ENCODE measurements around the gene PRKAR2A. TPM values are rescaled to one million over a fixed set of nuclear protein-coding genes. Genes with fewer than 3 reads are reported as not detected.
A peak's percentile ranks its signal among the peaks of the same experiment; 100 is the strongest.
"Not testable (repeated sequence)": the region's sequence is repeated elsewhere in the genome, so short reads cannot be mapped to it uniquely, and the experiment has no call there.

Gene PRKAR2A
- total and polyA plus RNA-seq, 8 donors: 4.2 to 33.9 (median 22.3) TPM

GRCh38 chr3:48723725-48724124 is 123.9 kb downstream of the PRKAR2A start:
- no peak for DNase-seq
- TF ChIP-seq CTCF (IDR thresholded peaks at IDR 0.05): no peak
- no peak overlapping the region for H3K27ac ChIP-seq
- no peak overlapping the region for H3K4me3 ChIP-seq
- H3K9me3 ChIP-seq: no peaks in the 10 kb centered on the region
- H3K4me1 ChIP-seq: no peaks in the 10 kb centered on the region
- intact Hi-C loops (cut with DNase I): no loop called here
- WGBS, 2 donors: 87 to 88% methylated on average over 7 of the region's 7 CpGs
- H3K27me3 ChIP-seq: no peaks in the 10 kb centered on the region
- no peak for FAIRE-seq
- H3K36me3 ChIP-seq: no peaks in the 10 kb centered on the region
- no peak for ATAC-seq

GRCh38 chr3:48723293-48723692 is 124.4 kb downstream of the PRKAR2A start:
- DNase-seq; H3K27ac ChIP-seq; intact Hi-C loops (cut with DNase I); H3K27me3 ChIP-seq; ATAC-seq; H3K36me3 ChIP-seq; H3K9me3 ChIP-seq; H3K4me1 ChIP-seq; FAIRE-seq; H3K4me3 ChIP-seq: not testable (repeated sequence)
- 84 to 89% methylated on average over 3 of the region's 3 CpGs for WGBS, 2 donors

- Histone ChIP-seq H3K9me3 (no peaks in the 10 kb centered on the region), H3K27me3 (no peaks in the 10 kb centered on the region), H3K36me3 (no peaks in the 10 kb centered on the region), H3K27ac (peak within 1 kb of the TSS; percentile 67 to 85 (median 70)), H3K4me3 (peak within 1 kb of the TSS; percentile 60 to 82 (median 71)), H3K4me1 (peaks cover 7 to 19% (median 10%) of the 10 kb centered on the region in 3 donors)
- peak; percentile 98 to 99 (median 99) for ATAC-seq
- peak; percentile 57 for FAIRE-seq
- WGBS, 2 donors: 1% methylated on average over 38 of the region's 38 CpGs
- intact Hi-C loops (cut with DNase I): no loop called here
- DNase-seq: peak; percentile 98 to 100 (median 99)
- no peak for TF ChIP-seq CTCF (IDR thresholded peaks at IDR 0.05)
Measured at GRCh38 chr3:48716982-48717746, 130.5 kb downstream of the PRKAR2A start, which contains the start of gene IP6K2. Gene IP6K2 (minus strand): TSS chr3:48717221. CDS start chr3:48695291, 21,930 bp downstream.

GRCh38 chr3:48716508-48716981 is 131.1 kb downstream of the PRKAR2A start:
- Histone ChIP-seq H3K36me3 (no peaks in the 10 kb centered on the region), H3K27ac (peak overlapping the region; percentile 67 to 85 (median 70)), H3K27me3 (no peaks in the 10 kb centered on the region), H3K4me3 (peak overlapping the region; percentile 60 to 82 (median 71)), H3K4me1 (peaks cover 7 to 19% (median 10%) of the 10 kb centered on the region in 3 donors), H3K9me3 (no peaks in the 10 kb centered on the region)
- DNase-seq (peak in 4 of 6 donors; percentile 21 to 40 (median 26)), ATAC-seq (peak in 3 of 4 donors; percentile 27 to 40 (median 27)), FAIRE-seq (no peak)
- no peak for TF ChIP-seq CTCF (IDR thresholded peaks at IDR 0.05)
- intact Hi-C loops (cut with DNase I): no loop called here
- WGBS, 2 donors: 0 to 1% methylated on average over 16 of the region's 16 CpGs

GRCh38 chr3:48715174-48715800 is 132.4 kb downstream of the PRKAR2A start:
- Histone ChIP-seq H3K27ac (no peak overlapping the region), H3K9me3 (no peaks in the 10 kb centered on the region), H3K4me1 (peaks cover 7 to 19% (median 10%) of the 10 kb centered on the region in 3 donors), H3K36me3 (peaks cover 0 to 4% (median 0%) of the 10 kb centered on the region in 3 donors), H3K27me3 (no peaks in the 10 kb centered on the region), H3K4me3 (peak overlapping the region in 2 of 4 donors; percentile 66 to 82)
- ATAC-seq (peak in 1 of 4 donors; percentile 5), DNase-seq (no peak), FAIRE-seq (no peak)
- TF ChIP-seq CTCF (IDR thresholded peaks at IDR 0.05): no peak
- intact Hi-C loops (cut with DNase I): no loop called here

All from pancreas (tissue), 10 donors.